ENCODE measurements around the gene LRP6.

LRP6 gene

DNA sequence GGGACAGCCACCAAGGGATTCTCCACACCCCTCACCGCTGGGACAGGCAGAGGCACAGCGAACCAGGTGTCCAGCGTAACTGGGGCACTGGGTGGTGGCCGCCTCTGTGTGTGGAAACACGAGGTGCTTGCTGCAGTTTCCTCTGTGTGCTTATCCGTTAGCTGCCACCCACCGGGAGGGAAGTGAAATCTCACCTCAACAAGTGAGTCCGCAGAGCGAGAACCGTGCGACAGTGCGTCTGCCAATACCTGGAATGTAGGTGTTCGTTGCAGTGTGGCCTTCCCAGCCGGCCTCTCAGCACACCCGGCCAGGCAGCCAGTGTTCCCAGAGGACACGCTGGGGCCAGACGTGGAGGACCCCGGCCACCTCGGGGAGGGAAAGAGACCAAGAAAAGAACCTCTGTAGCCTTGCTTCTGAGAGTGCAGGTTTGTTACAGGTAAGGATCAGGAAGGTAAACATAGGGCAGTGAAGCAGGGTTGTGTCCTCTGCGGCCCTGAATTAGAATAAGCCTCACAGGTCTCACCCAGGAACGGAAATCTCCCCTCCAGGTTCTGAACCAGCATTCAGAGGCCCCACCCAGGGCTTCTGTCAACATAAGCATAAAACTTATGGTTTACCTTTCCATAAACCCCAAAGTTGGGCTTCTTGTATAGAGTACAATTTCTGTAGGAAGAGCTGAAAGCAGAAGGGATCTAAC, 194.6 kb downstream of the LRP6 start:
- Histone ChIP-seq H3K4me3 (ENCODE audit: low read depth, low read length) (no peak overlapping the region), H3K18ac (ENCODE audit: low read length) (no peak overlapping the region), H3K4me2 (ENCODE audit: low read length) (no peak overlapping the region), H3K9me3 (ENCODE audit: insufficient read depth, low read depth, low read length) (no peaks in the 10 kb centered on the region), H3K14ac (ENCODE audit: low read length) (no peak overlapping the region), H3K79me2 (ENCODE audit: control insufficient read depth, insufficient read depth, low read length, poor library complexity) (no peaks in the 10 kb centered on the region), H3K23ac (ENCODE audit: low read length) (no peak overlapping the region), H2AK5ac (ENCODE audit: low read length) (no peak overlapping the region), H3K27ac (ENCODE audit: low read depth, low read length) (no peak overlapping the region), H3K9ac (ENCODE audit: low read length) (no peak overlapping the region), H2BK12ac (ENCODE audit: low read length) (no peak overlapping the region), H3K27me3 (ENCODE audit: insufficient read depth, low read length) (no peaks in the 10 kb centered on the region), H3K36me3 (ENCODE audit: control insufficient read depth in 1 of 2, insufficient read depth in 2 of 2, low read length in 2 of 2) (no peaks in the 10 kb centered on the region), H2BK5ac (ENCODE audit: low read depth, low read length, poor library complexity) (no peak overlapping the region), H4K12ac (ENCODE audit: low read depth, low read length) (no peak overlapping the region), H2BK120ac (ENCODE audit: insufficient read depth, low read length, poor library complexity) (no peak overlapping the region), H3K79me1 (ENCODE audit: low read length) (no peaks in the 10 kb centered on the region), H2AFZ (ENCODE audit: insufficient read depth, low read length, poor library complexity) (no peak overlapping the region), H3K4me1 (ENCODE audit: control insufficient read depth in 1 of 2, insufficient read depth in 2 of 2, low read length in 2 of 2) (no peaks in the 10 kb centered on the region), H4K8ac (ENCODE audit: low read depth, low read length) (no peak overlapping the region), H4K91ac (ENCODE audit: low read depth, low read length) (no peak overlapping the region), H3K4ac (ENCODE audit: low read depth, low read length) (no peak overlapping the region)
- DNase-seq: no peak
- no CpG with 5 or more reads among the region's 21 CpGs for WGBS (ENCODE audit: extremely low coverage, insufficient coverage, insufficient read length)

DNA sequence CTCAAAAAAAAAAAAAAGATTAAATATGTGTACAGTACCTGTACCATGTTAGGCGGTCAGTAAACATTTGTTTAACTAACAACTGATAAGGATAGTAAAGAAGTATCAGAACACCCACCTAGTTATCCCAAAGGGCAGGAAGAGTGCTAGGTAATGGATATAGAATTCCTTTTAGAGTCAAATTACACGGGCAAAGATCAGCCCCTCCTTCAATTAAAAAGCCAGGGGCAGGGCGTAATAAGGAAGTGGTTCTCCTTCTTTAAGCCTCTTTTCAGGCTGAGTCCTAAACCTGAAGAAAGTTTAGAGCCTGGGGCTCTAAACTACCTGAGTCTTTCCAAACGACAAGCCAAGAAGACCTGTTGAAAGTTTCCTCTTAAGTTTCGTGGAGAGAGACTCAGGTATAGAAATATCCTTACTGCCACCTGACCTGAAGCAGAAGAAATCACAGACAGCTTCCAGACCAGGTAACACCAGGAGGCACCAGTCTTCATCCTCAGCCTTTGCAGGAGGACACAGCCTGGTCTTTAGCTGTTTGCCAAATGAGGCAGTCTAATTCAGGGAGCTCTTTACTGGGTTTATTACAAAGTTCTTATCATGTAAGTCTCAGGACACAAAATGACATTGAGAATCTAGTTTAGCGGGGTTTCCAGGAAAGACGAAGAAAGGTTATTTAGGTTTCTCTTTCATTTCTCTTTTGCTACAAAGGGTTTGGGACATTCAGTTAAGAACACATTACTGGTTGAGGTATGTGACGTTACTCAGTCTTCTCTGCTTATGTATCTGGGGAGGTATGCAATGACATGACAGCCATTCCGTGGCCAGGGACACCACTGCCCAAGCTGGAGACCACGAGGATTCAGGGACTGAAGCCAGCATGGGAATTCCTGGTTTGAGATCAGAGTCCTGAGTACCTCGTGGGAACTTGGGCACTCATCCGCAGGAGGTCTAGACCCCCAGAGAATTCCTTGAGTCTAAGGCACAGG, 195.9 kb downstream of the LRP6 start, which contains the start of gene BCL2L14:
Gene BCL2L14, plus strand, starts transcription at position 266 of the 983 bp plus-strand sequence. CDS start 8,367 bp downstream, outside the sequence.
- Histone ChIP-seq H3K4me2 (ENCODE audit: low read length) (no peak within 1 kb of the TSS), H3K27me3 (ENCODE audit: insufficient read depth, low read length) (no peaks in the 10 kb centered on the region), H4K8ac (ENCODE audit: low read depth, low read length) (no peak within 1 kb of the TSS), H2AK5ac (ENCODE audit: low read length) (no peak within 1 kb of the TSS), H3K23ac (ENCODE audit: low read length) (no peak within 1 kb of the TSS), H3K4me1 (ENCODE audit: control insufficient read depth in 1 of 2, insufficient read depth in 2 of 2, low read length in 2 of 2) (no peaks in the 10 kb centered on the region), H2AFZ (ENCODE audit: insufficient read depth, low read length, poor library complexity) (no peak within 1 kb of the TSS), H4K12ac (ENCODE audit: low read depth, low read length) (no peak within 1 kb of the TSS), H3K18ac (ENCODE audit: low read length) (no peak within 1 kb of the TSS), H3K79me2 (ENCODE audit: control insufficient read depth, insufficient read depth, low read length, poor library complexity) (no peaks in the 10 kb centered on the region), H3K79me1 (ENCODE audit: low read length) (no peaks in the 10 kb centered on the region), H3K4me3 (ENCODE audit: low read depth, low read length) (no peak within 1 kb of the TSS), H3K9me3 (ENCODE audit: insufficient read depth, low read depth, low read length) (no peaks in the 10 kb centered on the region), H2BK120ac (ENCODE audit: insufficient read depth, low read length, poor library complexity) (no peak within 1 kb of the TSS), H3K9ac (ENCODE audit: low read length) (no peak within 1 kb of the TSS), H2BK12ac (ENCODE audit: low read length) (no peak within 1 kb of the TSS), H2BK5ac (ENCODE audit: low read depth, low read length, poor library complexity) (no peak within 1 kb of the TSS), H3K36me3 (ENCODE audit: control insufficient read depth in 1 of 2, insufficient read depth in 2 of 2, low read length in 2 of 2) (no peaks in the 10 kb centered on the region), H3K4ac (ENCODE audit: low read depth, low read length) (no peak within 1 kb of the TSS), H4K91ac (ENCODE audit: low read depth, low read length) (no peak within 1 kb of the TSS), H3K14ac (ENCODE audit: low read length) (no peak within 1 kb of the TSS), H3K27ac (ENCODE audit: low read depth, low read length) (no peak within 1 kb of the TSS)
- DNase-seq: peak in 1 of 2 donors; percentile 37
- no CpG with 5 or more reads among the region's 12 CpGs for WGBS (ENCODE audit: extremely low coverage, insufficient coverage, insufficient read length)

DNA sequence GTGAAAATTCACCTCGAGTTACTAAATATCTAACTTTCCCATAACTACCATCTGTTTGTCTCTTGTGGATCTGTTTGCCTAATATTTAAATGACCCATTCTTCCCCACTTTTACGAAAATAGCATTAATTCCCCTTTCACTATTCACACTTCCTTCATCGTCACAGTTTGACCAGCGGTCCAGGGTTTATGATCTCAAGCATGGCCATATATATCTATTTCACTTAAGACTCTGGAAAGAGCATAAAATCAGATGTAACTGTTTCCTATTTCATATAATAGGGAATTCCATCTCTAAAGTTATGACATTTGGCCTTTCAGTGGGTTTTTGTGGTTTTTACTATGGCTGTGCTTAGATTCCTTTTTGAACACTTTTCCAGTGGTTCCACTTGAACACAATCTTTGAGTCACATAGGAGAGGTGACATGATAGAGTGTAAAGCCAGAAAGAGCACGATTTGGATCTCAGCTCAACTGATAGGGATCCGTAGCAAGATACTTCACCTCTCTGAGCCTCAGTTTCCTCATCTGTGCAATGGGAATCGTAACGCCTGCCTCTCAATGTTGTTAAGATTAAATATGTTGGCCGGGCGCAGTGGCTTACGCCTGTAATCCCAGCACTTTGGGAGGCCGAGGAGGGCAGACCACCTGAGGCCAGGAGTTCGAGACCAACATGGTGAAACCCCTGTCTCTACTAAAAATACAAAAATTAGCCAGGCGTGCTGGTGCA, 196.9 kb downstream of the LRP6 start:
- no peak overlapping the region for H3K4me2 ChIP-seq (ENCODE audit: low read length)
- no peak for DNase-seq
- no peak overlapping the region for H2BK5ac ChIP-seq (ENCODE audit: low read depth, low read length, poor library complexity)
- H3K9me3 ChIP-seq (ENCODE audit: insufficient read depth, low read depth, low read length): no peaks in the 10 kb centered on the region
- no peaks in the 10 kb centered on the region for H3K4me1 ChIP-seq (ENCODE audit: control insufficient read depth in 1 of 2, insufficient read depth in 2 of 2, low read length in 2 of 2)
- H3K9ac ChIP-seq (ENCODE audit: low read length): no peak overlapping the region
- H2AFZ ChIP-seq (ENCODE audit: insufficient read depth, low read length, poor library complexity): no peak overlapping the region
- no peaks in the 10 kb centered on the region for H3K36me3 ChIP-seq (ENCODE audit: control insufficient read depth in 1 of 2, insufficient read depth in 2 of 2, low read length in 2 of 2)
- no peak overlapping the region for H2BK12ac ChIP-seq (ENCODE audit: low read length)
- no peak overlapping the region for H4K8ac ChIP-seq (ENCODE audit: low read depth, low read length)
- H2AK5ac ChIP-seq (ENCODE audit: low read length): no peak overlapping the region
- no peaks in the 10 kb centered on the region for H3K79me1 ChIP-seq (ENCODE audit: low read length)
- H2BK120ac ChIP-seq (ENCODE audit: insufficient read depth, low read length, poor library complexity): no peak overlapping the region
- no peak overlapping the region for H3K4ac ChIP-seq (ENCODE audit: low read depth, low read length)
- no peak overlapping the region for H3K14ac ChIP-seq (ENCODE audit: low read length)
- H3K27ac ChIP-seq (ENCODE audit: low read depth, low read length): no peak overlapping the region
- WGBS (ENCODE audit: extremely low coverage, insufficient coverage, insufficient read length): no CpG with 5 or more reads among the region's 14 CpGs
- no peaks in the 10 kb centered on the region for H3K79me2 ChIP-seq (ENCODE audit: control insufficient read depth, insufficient read depth, low read length, poor library complexity)
- H4K91ac ChIP-seq (ENCODE audit: low read depth, low read length): no peak overlapping the region
- no peak overlapping the region for H4K12ac ChIP-seq (ENCODE audit: low read depth, low read length)
- H3K4me3 ChIP-seq (ENCODE audit: low read depth, low read length): no peak overlapping the region
- no peak overlapping the region for H3K23ac ChIP-seq (ENCODE audit: low read length)
- no peaks in the 10 kb centered on the region for H3K27me3 ChIP-seq (ENCODE audit: insufficient read depth, low read length)
- no peak overlapping the region for H3K18ac ChIP-seq (ENCODE audit: low read length)

DNA sequence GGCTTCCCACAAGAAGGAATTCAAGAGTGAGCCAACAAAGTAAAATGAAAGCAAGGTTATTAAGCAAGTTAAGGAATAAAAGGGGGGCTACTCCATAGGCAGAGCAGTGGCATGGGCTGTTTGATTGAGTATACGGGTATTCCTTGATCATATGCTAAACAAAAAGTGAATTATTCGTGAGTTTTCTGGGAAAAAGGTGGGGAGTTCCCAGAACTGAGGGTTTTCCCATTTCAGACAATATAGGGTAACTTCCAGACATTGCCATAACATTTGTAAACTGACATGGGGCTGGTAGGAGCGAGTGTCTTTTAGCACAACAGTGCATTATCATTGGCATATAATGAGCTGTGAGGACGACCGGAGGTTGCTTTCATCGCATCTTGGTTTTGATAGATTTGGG, 198.1 kb downstream of the LRP6 start:
- no peaks in the 10 kb centered on the region for H3K4me1 ChIP-seq (ENCODE audit: control insufficient read depth in 1 of 2, insufficient read depth in 2 of 2, low read length in 2 of 2)
- no peak overlapping the region for H3K23ac ChIP-seq (ENCODE audit: low read length)
- no peak overlapping the region for H3K9ac ChIP-seq (ENCODE audit: low read length)
- no peak overlapping the region for H3K4ac ChIP-seq (ENCODE audit: low read depth, low read length)
- H3K18ac ChIP-seq (ENCODE audit: low read length): no peak overlapping the region
- H3K14ac ChIP-seq (ENCODE audit: low read length): no peak overlapping the region
- H3K36me3 ChIP-seq (ENCODE audit: control insufficient read depth in 1 of 2, insufficient read depth in 2 of 2, low read length in 2 of 2): no peaks in the 10 kb centered on the region
- WGBS (ENCODE audit: extremely low coverage, insufficient coverage, insufficient read length): no CpG with 5 or more reads among the region's 6 CpGs
- H3K79me2 ChIP-seq (ENCODE audit: control insufficient read depth, insufficient read depth, low read length, poor library complexity): no peaks in the 10 kb centered on the region
- H2AFZ ChIP-seq (ENCODE audit: insufficient read depth, low read length, poor library complexity): no peak overlapping the region
- no peak overlapping the region for H4K91ac ChIP-seq (ENCODE audit: low read depth, low read length)
- H3K79me1 ChIP-seq (ENCODE audit: low read length): no peaks in the 10 kb centered on the region
- H3K27me3 ChIP-seq (ENCODE audit: insufficient read depth, low read length): no peaks in the 10 kb centered on the region
- no peak overlapping the region for H2AK5ac ChIP-seq (ENCODE audit: low read length)
- no peak overlapping the region for H3K4me3 ChIP-seq (ENCODE audit: low read depth, low read length)
- no peak overlapping the region for H4K8ac ChIP-seq (ENCODE audit: low read depth, low read length)
- H2BK5ac ChIP-seq (ENCODE audit: low read depth, low read length, poor library complexity): no peak overlapping the region
- H2BK12ac ChIP-seq (ENCODE audit: low read length): no peak overlapping the region
- no peaks in the 10 kb centered on the region for H3K9me3 ChIP-seq (ENCODE audit: insufficient read depth, low read depth, low read length)
- H3K27ac ChIP-seq (ENCODE audit: low read depth, low read length): no peak overlapping the region
- no peak overlapping the region for H3K4me2 ChIP-seq (ENCODE audit: low read length)
- no peak overlapping the region for H4K12ac ChIP-seq (ENCODE audit: low read depth, low read length)
- H2BK120ac ChIP-seq (ENCODE audit: insufficient read depth, low read length, poor library complexity): no peak overlapping the region
- DNase-seq: no peak
